Keratinocyte (primary cell): ENCODE measurements around the gene CMAS. TPM values are rescaled to one million over a fixed set of nuclear protein-coding genes. Genes with fewer than 3 reads are reported as not detected.

ENCODE experiments used
- DNase-seq: peaks from one replicate; pipeline ENCODE4 v3.0.0-alpha.2; 2011; ENCODE audit warnings: low read depth, missing footprints, low spot score
- FAIRE-seq: peaks from 2 replicates; lab custom pipeline; 2011; peaks lifted over from hg19 to GRCh38; lab: Jason Lieb, UNC
- H2AFZ ChIP-seq: 2 replicates; pipeline ENCODE4 v1.6.0; 2012; ENCODE audit warnings: low read length, control low read depth, inconsistent platforms; ENCODE audit not compliant: control insufficient read depth
- H3K27ac ChIP-seq: 2 replicates; pipeline ENCODE4 v1.5.1; 2011; ENCODE audit warnings: low read length; ENCODE audit not compliant: control insufficient read depth, insufficient read depth
- H3K27me3 ChIP-seq: 3 replicates; pipeline ENCODE4 v1.6.0; 2011; ENCODE audit warnings: low read length; ENCODE audit not compliant: control insufficient read depth, insufficient read depth; ENCODE audit errors: extremely low read depth
- H3K36me3 ChIP-seq, 2 experiments: 2 replicates in 1 of 2; 3 replicates in 1 of 2; pipeline ENCODE4 v1.5.1; 2011; ENCODE audit warnings: low read length in 2 of 2, mild to moderate bottlenecking in 1 of 2; ENCODE audit not compliant: control insufficient read depth in 2 of 2, insufficient read depth in 2 of 2; ENCODE audit errors: extremely low read depth in 1 of 2
- H3K4me1 ChIP-seq: 3 replicates; pipeline ENCODE4 v1.5.1; 2011; ENCODE audit warnings: low read length; ENCODE audit not compliant: control insufficient read depth, insufficient read depth; ENCODE audit errors: extremely low read depth
- H3K4me2 ChIP-seq: 3 replicates; pipeline ENCODE4 v1.6.0; 2011; ENCODE audit warnings: low read depth, low read length; ENCODE audit not compliant: control insufficient read depth, insufficient read depth; ENCODE audit errors: extremely low read depth
- H3K4me3 ChIP-seq, 3 experiments: fragments of 200-600 bp in 1 of 3; sonication (generic) in 1 of 3; 2 replicates in 2 of 3; 3 replicates in 1 of 3; pipeline ENCODE4 v1.5.1; 2011 to 2016; ENCODE audit warnings: low read length in 3 of 3, mild to moderate bottlenecking in 3 of 3, control low read depth in 2 of 3, inconsistent platforms in 1 of 3, low read depth in 1 of 3, mixed read lengths in 1 of 3, mixed run types in 1 of 3, moderate library complexity in 1 of 3; ENCODE audit not compliant: control insufficient read depth in 2 of 3, insufficient read depth in 2 of 3; ENCODE audit errors: extremely low read depth in 1 of 3
- H3K79me2 ChIP-seq: 2 replicates; pipeline ENCODE4 v1.6.0; 2012; ENCODE audit warnings: low read length; ENCODE audit not compliant: control insufficient read depth, insufficient read depth
- H3K9ac ChIP-seq: 3 replicates; pipeline ENCODE4 v1.6.0; 2011; ENCODE audit warnings: low read length; ENCODE audit not compliant: control insufficient read depth, insufficient read depth; ENCODE audit errors: extremely low read depth
- H3K9me1 ChIP-seq: 3 replicates; pipeline ENCODE4 v1.6.0; 2011; ENCODE audit warnings: low read length; ENCODE audit not compliant: control insufficient read depth, insufficient read depth; ENCODE audit errors: extremely low read depth
- H3K9me3 ChIP-seq: 2 replicates; pipeline ENCODE4 v1.5.1; 2012; ENCODE audit warnings: low read depth, low read length; ENCODE audit not compliant: control insufficient read depth
- H4K20me1 ChIP-seq: 3 replicates; pipeline ENCODE4 v1.6.0; 2011; ENCODE audit warnings: low read length; ENCODE audit not compliant: control insufficient read depth, insufficient read depth; ENCODE audit errors: extremely low read depth
- CTCF ChIP-seq, 3 experiments: IDR thresholded peaks in 1 of 3; conservative IDR thresholded peaks in 1 of 3; optimal IDR thresholded peaks in 1 of 3; 2 replicates in 2 of 3; 3 replicates in 1 of 3; pipeline versions ENCODE3 to v1.5.1; 2011; ENCODE audit warnings: low read length in 3 of 3, mild to moderate bottlenecking in 3 of 3, moderate library complexity in 2 of 3, control low read depth in 1 of 3, inconsistent platforms in 1 of 3; ENCODE audit not compliant: insufficient read depth in 2 of 3; ENCODE audit errors: extremely low read depth in 1 of 3
- EZH2 ChIP-seq: IDR thresholded peaks from one replicate; pipeline ENCODE4 v1.6.1; 2012; ENCODE audit warnings: inconsistent platforms, mild to moderate bottlenecking, low read length, moderate library complexity
- dilution Hi-C: fragments of 300-500 bp; cut with MboI; formaldehyde crosslinking; loops from one replicate; pipeline ENCODE4 v1.7.0; 2020; ENCODE audit warnings: low sequenced_read_pairs; ENCODE audit not compliant: extremely low pct_ligation_motif_present
- polyA minus RNA-seq, 3 experiments: library from RNA; depleted of rRNA, polyadenylated mRNA; stranded (reverse); fragments of >200 nt; gene quantifications; 1 replicate in 1 of 3; 2 replicates in 1 of 3; 3 replicates in 1 of 3; pipeline ENCODE4 v1.2.3, GENCODE V29; 2011
- polyA plus RNA-seq, 5 experiments: library from polyadenylated mRNA; depleted of rRNA in 3 of 5; stranded (reverse) in 3 of 5; stranded (forward) in 1 of 5; unstranded in 1 of 5; fragments of >200 nt; gene quantifications; 1 replicate in 1 of 5; 2 replicates in 3 of 5; 3 replicates in 1 of 5; pipeline versions ENCODE4 v1.2.1 to v1.2.3, GENCODE V29; 2011 to 2012; ENCODE audit warnings: missing spikeins in 2 of 5, low read depth in 1 of 5, low replicate concordance in 1 of 5

Gene CMAS
- polyA plus RNA-seq (26.9 to 55.0 TPM (median 32.9 TPM) in 3 replicates), polyA minus RNA-seq (1.4 to 13.2 TPM (median 6.6 TPM) in 3 replicates)
- polyA plus RNA-seq (2011; ENCODE audit: low read depth), result 141 TPM
- polyA plus RNA-seq (2011; cell fraction: cytosol; rRNA removed), result 38.4 and 66.0 TPM in 2 replicates
- polyA plus RNA-seq (2011; cell fraction: nucleus; rRNA removed), result 32.2 and 35.0 TPM in 2 replicates
- polyA plus RNA-seq (2012; ENCODE audit: low replicate concordance), result 46.2 and 49.6 TPM in 2 replicates
- 17.1 TPM for polyA minus RNA-seq (2011; cell fraction: cytosol; rRNA and poly(A)+ RNA removed)
- 11.2 and 18.2 TPM in 2 replicates for polyA minus RNA-seq (2011; cell fraction: nucleus; rRNA and poly(A)+ RNA removed)

GRCh38 chr12:22046090-22046967 lies at the start of gene CMAS:
CMAS (plus strand) TSS chr12:22046218; CDS start chr12:22046304, 86 bp downstream.
- Histone ChIP-seq H3K4me2 (peak within 1 kb of the TSS; percentile 66), H3K27ac (peak within 1 kb of the TSS; percentile 72), H3K4me1 (peaks cover 5% of the 10 kb centered on the region), H3K9me3 (no peaks in the 10 kb centered on the region), H3K9me1 (no peaks in the 10 kb centered on the region), H2AFZ (peak within 1 kb of the TSS; percentile 51), H3K36me3 (peaks cover 2 to 5% of the 10 kb centered on the region in 2 experiments), H3K4me3 (peak within 1 kb of the TSS; percentile 73 to 93 (median 81)), H3K27me3 (no peaks in the 10 kb centered on the region), H3K9ac (peak within 1 kb of the TSS; percentile 86), H3K79me2 (peaks cover 32% of the 10 kb centered on the region), H4K20me1 (no peaks in the 10 kb centered on the region)
- DNase-seq (no peak), FAIRE-seq (no peak)
- dilution Hi-C loops, result no loop called here
- no peak for TF ChIP-seq EZH2
- no peak for TF ChIP-seq CTCF (optimal IDR thresholded peaks at IDR 0.05 in 1 of 3, IDR thresholded peaks at IDR 0.05 in 1 of 3, conservative IDR thresholded peaks at IDR 0.05 in 1 of 3; ENCODE audit: extremely low read depth in 1 of 3, insufficient read depth in 2 of 3, low read length in 3 of 3)

GRCh38 chr12:21998295-21998694 lies 47.7 kb upstream of the CMAS start:
- H3K4me3 ChIP-seq, result no peak overlapping the region
- H3K4me1 ChIP-seq, result no peaks in the 10 kb centered on the region
- FAIRE-seq, result no peak
- no peak overlapping the region for H3K4me2 ChIP-seq
- DNase-seq, result no peak
- dilution Hi-C loops, result no loop called here
- no peak overlapping the region for H3K27ac ChIP-seq
- no peak for TF ChIP-seq CTCF (optimal IDR thresholded peaks at IDR 0.05 in 1 of 3, IDR thresholded peaks at IDR 0.05 in 1 of 3, conservative IDR thresholded peaks at IDR 0.05 in 1 of 3; ENCODE audit: extremely low read depth in 1 of 3, insufficient read depth in 2 of 3, low read length in 3 of 3)
- TF ChIP-seq EZH2, result no peak
- H3K27me3 ChIP-seq, result no peaks in the 10 kb centered on the region
- no peak overlapping the region for H2AFZ ChIP-seq
- no peaks in the 10 kb centered on the region for H3K36me3 ChIP-seq
- no peaks in the 10 kb centered on the region for H3K9me3 ChIP-seq
- no peaks in the 10 kb centered on the region for H4K20me1 ChIP-seq
- H3K9ac ChIP-seq, result no peak overlapping the region
- no peaks in the 10 kb centered on the region for H3K79me2 ChIP-seq
- H3K9me1 ChIP-seq, result no peaks in the 10 kb centered on the region
